ENCODE results near the gene POLR2H.

DNA sequence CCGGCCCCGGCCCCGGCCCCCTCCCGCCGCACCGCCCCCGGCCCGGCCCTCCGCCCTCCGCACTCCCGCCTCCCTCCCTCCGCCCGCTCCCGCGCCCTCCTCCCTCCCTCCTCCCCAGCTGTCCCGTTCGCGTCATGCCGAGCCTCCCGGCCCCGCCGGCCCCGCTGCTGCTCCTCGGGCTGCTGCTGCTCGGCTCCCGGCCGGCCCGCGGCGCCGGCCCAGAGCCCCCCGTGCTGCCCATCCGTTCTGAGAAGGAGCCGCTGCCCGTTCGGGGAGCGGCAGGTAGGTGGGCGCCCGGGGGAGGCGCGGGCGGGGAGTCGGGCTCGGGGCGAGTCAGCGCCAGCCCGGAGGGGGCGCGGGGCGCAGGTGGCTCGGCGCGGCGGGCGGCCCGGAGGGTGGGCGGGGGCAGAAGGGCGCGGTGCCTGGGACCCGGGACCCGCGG is 18.7 kb downstream of the POLR2H start:
- TF ChIP-seq, protein P1, sequence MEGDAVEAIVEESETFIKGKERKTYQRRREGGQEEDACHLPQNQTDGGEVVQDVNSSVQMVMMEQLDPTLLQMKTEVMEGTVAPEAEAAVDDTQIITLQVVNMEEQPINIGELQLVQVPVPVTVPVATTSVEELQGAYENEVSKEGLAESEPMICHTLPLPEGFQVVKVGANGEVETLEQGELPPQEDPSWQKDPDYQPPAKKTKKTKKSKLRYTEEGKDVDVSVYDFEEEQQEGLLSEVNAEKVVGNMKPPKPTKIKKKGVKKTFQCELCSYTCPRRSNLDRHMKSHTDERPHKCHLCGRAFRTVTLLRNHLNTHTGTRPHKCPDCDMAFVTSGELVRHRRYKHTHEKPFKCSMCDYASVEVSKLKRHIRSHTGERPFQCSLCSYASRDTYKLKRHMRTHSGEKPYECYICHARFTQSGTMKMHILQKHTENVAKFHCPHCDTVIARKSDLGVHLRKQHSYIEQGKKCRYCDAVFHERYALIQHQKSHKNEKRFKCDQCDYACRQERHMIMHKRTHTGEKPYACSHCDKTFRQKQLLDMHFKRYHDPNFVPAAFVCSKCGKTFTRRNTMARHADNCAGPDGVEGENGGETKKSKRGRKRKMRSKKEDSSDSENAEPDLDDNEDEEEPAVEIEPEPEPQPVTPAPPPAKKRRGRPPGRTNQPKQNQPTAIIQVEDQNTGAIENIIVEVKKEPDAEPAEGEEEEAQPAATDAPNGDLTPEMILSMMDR (IDR thresholded peaks at IDR 0.05), result no peak
- TF ChIP-seq POLR2AphosphoS5 (IDR thresholded peaks at IDR 0.05; ENCODE audit: low read depth, low read length), result no peak
- TF ChIP-seq, protein P2, sequence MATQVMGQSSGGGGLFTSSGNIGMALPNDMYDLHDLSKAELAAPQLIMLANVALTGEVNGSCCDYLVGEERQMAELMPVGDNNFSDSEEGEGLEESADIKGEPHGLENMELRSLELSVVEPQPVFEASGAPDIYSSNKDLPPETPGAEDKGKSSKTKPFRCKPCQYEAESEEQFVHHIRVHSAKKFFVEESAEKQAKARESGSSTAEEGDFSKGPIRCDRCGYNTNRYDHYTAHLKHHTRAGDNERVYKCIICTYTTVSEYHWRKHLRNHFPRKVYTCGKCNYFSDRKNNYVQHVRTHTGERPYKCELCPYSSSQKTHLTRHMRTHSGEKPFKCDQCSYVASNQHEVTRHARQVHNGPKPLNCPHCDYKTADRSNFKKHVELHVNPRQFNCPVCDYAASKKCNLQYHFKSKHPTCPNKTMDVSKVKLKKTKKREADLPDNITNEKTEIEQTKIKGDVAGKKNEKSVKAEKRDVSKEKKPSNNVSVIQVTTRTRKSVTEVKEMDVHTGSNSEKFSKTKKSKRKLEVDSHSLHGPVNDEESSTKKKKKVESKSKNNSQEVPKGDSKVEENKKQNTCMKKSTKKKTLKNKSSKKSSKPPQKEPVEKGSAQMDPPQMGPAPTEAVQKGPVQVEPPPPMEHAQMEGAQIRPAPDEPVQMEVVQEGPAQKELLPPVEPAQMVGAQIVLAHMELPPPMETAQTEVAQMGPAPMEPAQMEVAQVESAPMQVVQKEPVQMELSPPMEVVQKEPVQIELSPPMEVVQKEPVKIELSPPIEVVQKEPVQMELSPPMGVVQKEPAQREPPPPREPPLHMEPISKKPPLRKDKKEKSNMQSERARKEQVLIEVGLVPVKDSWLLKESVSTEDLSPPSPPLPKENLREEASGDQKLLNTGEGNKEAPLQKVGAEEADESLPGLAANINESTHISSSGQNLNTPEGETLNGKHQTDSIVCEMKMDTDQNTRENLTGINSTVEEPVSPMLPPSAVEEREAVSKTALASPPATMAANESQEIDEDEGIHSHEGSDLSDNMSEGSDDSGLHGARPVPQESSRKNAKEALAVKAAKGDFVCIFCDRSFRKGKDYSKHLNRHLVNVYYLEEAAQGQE (IDR thresholded peaks at IDR 0.05; ENCODE audit: insufficient read depth in 1 of 2, low read depth in 2 of 2, low read length in 1 of 2), result no peak

All from Panc1 (cell line).